H9 (cell line): ENCODE results near the gene FRRS1. TPM values are rescaled to one million over a fixed set of nuclear protein-coding genes. Genes with fewer than 3 reads are reported as not detected.

ENCODE experiments used
- DNase-seq: peaks from one replicate; pipeline ENCODE4 v3.0.0-alpha.2; 2017
- H2AFZ ChIP-seq: one replicate; pipeline ENCODE4 v1.6.1; 2013; ENCODE audit warnings: mild to moderate bottlenecking, low read length, control low read depth, moderate library complexity
- H2AK5ac ChIP-seq: 2 replicates; pipeline ENCODE4 v1.6.1; 2013; ENCODE audit warnings: low read length, control low read depth, mixed read lengths; ENCODE audit not compliant: insufficient read length
- H2BK120ac ChIP-seq: one replicate; pipeline ENCODE4 v1.6.1; 2013; ENCODE audit warnings: low read depth, mild to moderate bottlenecking, low read length, control low read depth, inconsistent platforms; ENCODE audit not compliant: poor library complexity, severe bottlenecking
- H2BK12ac ChIP-seq: 2 replicates; pipeline ENCODE4 v1.6.1; 2013; ENCODE audit warnings: low read length, control low read depth, mixed read lengths, low read depth; ENCODE audit not compliant: insufficient read length
- H2BK15ac ChIP-seq: 2 replicates; pipeline ENCODE4 v1.6.1; 2013; ENCODE audit warnings: low read depth, low read length, control low read depth
- H2BK20ac ChIP-seq: one replicate; pipeline ENCODE4 v1.6.1; 2013; ENCODE audit warnings: low read depth, mild to moderate bottlenecking, low read length, control low read depth, inconsistent platforms; ENCODE audit not compliant: poor library complexity, severe bottlenecking
- H2BK5ac ChIP-seq: 2 replicates; pipeline ENCODE4 v1.6.1; 2013; ENCODE audit warnings: low read length, control low read depth, mixed read lengths; ENCODE audit not compliant: insufficient read length
- H3K14ac ChIP-seq: 2 replicates; pipeline ENCODE4 v1.6.1; 2013; ENCODE audit warnings: low read length, control low read depth; ENCODE audit not compliant: insufficient read depth
- H3K18ac ChIP-seq: 2 replicates; pipeline ENCODE4 v1.6.1; 2013; ENCODE audit warnings: low read depth, mild to moderate bottlenecking, mixed read lengths, low read length, control low read depth; ENCODE audit not compliant: insufficient read length
- H3K23ac ChIP-seq: 2 replicates; pipeline ENCODE4 v1.6.1; 2013; ENCODE audit warnings: low read length, control low read depth, mixed read lengths, low read depth; ENCODE audit not compliant: insufficient read length
- H3K23me2 ChIP-seq: 2 replicates; pipeline ENCODE4 v1.6.1; 2013; ENCODE audit warnings: low read depth, mild to moderate bottlenecking, mixed read lengths, low read length, control low read depth; ENCODE audit not compliant: insufficient read length, poor library complexity, severe bottlenecking
- H3K27ac ChIP-seq: 2 replicates; pipeline ENCODE4 v1.5.1; 2013; ENCODE audit warnings: low read length, control low read depth, mixed read lengths, low read depth; ENCODE audit not compliant: insufficient read length
- H3K27me3 ChIP-seq: 2 replicates; pipeline ENCODE4 v1.6.1; 2013; ENCODE audit warnings: low read length, control low read depth, inconsistent platforms; ENCODE audit not compliant: insufficient read depth
- H3K4ac ChIP-seq: 2 replicates; pipeline ENCODE4 v1.6.1; 2013; ENCODE audit warnings: low read depth, mild to moderate bottlenecking, control low read depth, inconsistent platforms, low read length, moderate library complexity
- H3K4me1 ChIP-seq: 2 replicates; pipeline ENCODE4 v1.6.1; 2013; ENCODE audit warnings: low read length, control low read depth, inconsistent platforms; ENCODE audit not compliant: insufficient read depth
- H3K4me2 ChIP-seq: 2 replicates; pipeline ENCODE4 v1.6.1; 2013; ENCODE audit warnings: low read length, control low read depth, mixed read lengths; ENCODE audit not compliant: insufficient read length, insufficient read depth
- H3K56ac ChIP-seq: 2 replicates; pipeline ENCODE4 v1.6.1; 2013; ENCODE audit warnings: low read depth, mild to moderate bottlenecking, mixed read lengths, low read length, control low read depth; ENCODE audit not compliant: insufficient read length
- H3K79me1 ChIP-seq: 2 replicates; pipeline ENCODE4 v1.6.1; 2013; ENCODE audit warnings: low read depth, mild to moderate bottlenecking, moderate library complexity, low read length, control low read depth, inconsistent platforms; ENCODE audit not compliant: insufficient read depth, poor library complexity, severe bottlenecking
- H3K79me2 ChIP-seq: 2 replicates; pipeline ENCODE4 v1.6.1; 2013; ENCODE audit warnings: low read length, control low read depth, inconsistent platforms; ENCODE audit not compliant: insufficient read depth
- H3K9ac ChIP-seq: 2 replicates; pipeline ENCODE4 v1.6.1; 2013; ENCODE audit warnings: low read length, control low read depth, mixed read lengths; ENCODE audit not compliant: insufficient read length; ENCODE audit errors: extremely low read depth
- H3K9me3 ChIP-seq: one replicate; pipeline ENCODE4 v1.6.1; 2013; ENCODE audit warnings: low read depth, low read length, inconsistent platforms; ENCODE audit not compliant: control insufficient read depth
- H3T11ph ChIP-seq: one replicate; pipeline ENCODE4 v1.6.1; 2013; ENCODE audit warnings: mild to moderate bottlenecking, low read length, control low read depth, inconsistent platforms
- H4K20me1 ChIP-seq: one replicate; pipeline ENCODE4 v1.6.1; 2013; ENCODE audit not compliant: control insufficient read depth, insufficient read length, insufficient read depth
- H4K5ac ChIP-seq: 2 replicates; pipeline ENCODE4 v1.6.1; 2013; ENCODE audit warnings: low read depth, mild to moderate bottlenecking, mixed read lengths, low read length, control low read depth; ENCODE audit not compliant: insufficient read length
- H4K8ac ChIP-seq: replicated peaks from 2 replicates; pipeline ENCODE4 v1.6.1; 2013; ENCODE audit warnings: low read length, control low read depth, mixed read lengths, low read depth; ENCODE audit not compliant: insufficient read length
- H4K91ac ChIP-seq: 2 replicates; pipeline ENCODE4 v1.6.1; 2013; ENCODE audit warnings: low read depth, mild to moderate bottlenecking, moderate library complexity, mixed read lengths, low read length, control low read depth; ENCODE audit not compliant: insufficient read length
- H3K27ac Mint-ChIP-seq, 3 experiments: 2 replicates in 2 of 3; 3 replicates in 1 of 3; pipeline ENCODE4 v1.8.0; 2020 to 2021; ENCODE audit warnings: mixed read lengths in 3 of 3, mild to moderate bottlenecking in 1 of 3, moderate library complexity in 1 of 3
- H3K27me3 Mint-ChIP-seq: 2 replicates; pipeline ENCODE4 v1.8.0; 2021; ENCODE audit warnings: low read depth, mild to moderate bottlenecking, moderate library complexity, mixed read lengths
- H3K36me3 Mint-ChIP-seq, 3 experiments: 2 replicates in 2 of 3; 3 replicates in 1 of 3; pipeline ENCODE4 v1.8.0; 2020 to 2021; ENCODE audit warnings: low read depth in 3 of 3, mixed read lengths in 3 of 3; ENCODE audit not compliant: insufficient read depth in 1 of 3
- H3K4me1 Mint-ChIP-seq, 2 experiments: 2 replicates each; pipeline ENCODE4 v1.8.0; 2020; ENCODE audit warnings: mixed read lengths in 2 of 2
- H3K4me3 Mint-ChIP-seq, 2 experiments: 2 replicates in 1 of 2; 3 replicates in 1 of 2; pipeline ENCODE4 v1.8.0; 2020 to 2021; ENCODE audit warnings: mild to moderate bottlenecking in 2 of 2, mixed read lengths in 2 of 2, moderate library complexity in 1 of 2
- H3K9me3 Mint-ChIP-seq, 2 experiments: 2 replicates in 1 of 2; 3 replicates in 1 of 2; pipeline ENCODE4 v1.8.0; 2020; ENCODE audit warnings: mild to moderate bottlenecking in 2 of 2, mixed read lengths in 2 of 2, moderate library complexity in 1 of 2
- WGBS: extraction: QIAGEN DNeasy Blood & Tissue Kit; methylation state at CpG from one replicate; pipeline ENCODE4 v1.1.7; 2013; ENCODE audit warnings: missing lambda C conversion rate, low lambda C conversion rate, mixed read lengths; ENCODE audit not compliant: insufficient read length; ENCODE audit errors: extremely low coverage; 5-methylcytosine and 5-hydroxymethylcytosine counted together
- total RNA-seq: library from RNA; stranded (reverse); gene quantifications from 2 replicates; pipeline ENCODE4 v1.2.1, GENCODE V29; 2021
- TF ChIP-seq, protein P1 (sequence below): fragments of 200-600 bp; sonication (generic); conservative IDR thresholded peaks from 3 replicates; pipeline ENCODE4 v1.8.0; 2021; ENCODE audit warnings: antibody characterized with exemption, mild to moderate bottlenecking

Gene FRRS1
- total RNA-seq, 1 experiment from 2014 or later, result 5.6 TPM

DNA sequence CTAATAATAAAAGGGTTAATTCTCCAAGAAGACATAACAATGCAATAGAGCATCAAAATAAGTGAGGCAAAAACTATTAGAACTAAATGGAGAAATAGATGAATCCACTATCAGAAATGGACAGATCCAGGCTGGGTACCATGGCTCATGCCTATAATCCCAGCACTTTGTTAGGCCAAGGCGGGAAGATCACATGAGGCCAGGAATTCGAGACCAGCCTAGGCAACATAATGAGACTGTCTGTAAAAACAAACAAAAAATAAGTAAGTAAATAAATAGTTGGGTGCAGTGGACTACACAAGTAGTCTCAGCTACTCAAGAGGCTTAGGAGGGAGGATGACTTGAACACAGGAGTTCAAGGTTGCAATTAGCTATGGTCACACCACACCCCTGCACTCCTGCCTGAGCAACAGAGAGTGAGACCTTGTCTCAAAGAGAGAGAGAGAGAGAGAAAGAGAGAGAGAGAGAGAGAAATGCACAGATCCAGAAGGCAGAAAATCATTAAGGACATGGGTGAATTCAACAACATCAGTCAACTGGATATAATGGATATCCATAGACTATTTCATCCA lies 12.3 kb downstream of the FRRS1 start:
- H3K4me1 Mint-ChIP-seq, result peaks cover 18 to 30% of the 10 kb centered on the region in 2 experiments
- Histone ChIP-seq H3K79me1 (no peaks in the 10 kb centered on the region), H3K27me3 (no peaks in the 10 kb centered on the region), H3K14ac (no peak overlapping the region), H3K9me3 (peaks cover 4% of the 10 kb centered on the region), H2BK12ac (no peak overlapping the region), H2BK120ac (no peak overlapping the region), H4K8ac (no peak overlapping the region), H3K4ac (no peak overlapping the region), H3K79me2 (no peaks in the 10 kb centered on the region), H2BK20ac (no peak overlapping the region), H2BK15ac (no peak overlapping the region), H2BK5ac (no peak overlapping the region), H3K4me1 (peaks cover 3% of the 10 kb centered on the region; the same call in 1 of the 2 replicates), H3K4me2 (no peak overlapping the region), H4K20me1 (no peaks in the 10 kb centered on the region), H2AFZ (no peak overlapping the region), H3K27ac (no peak overlapping the region), H2AK5ac (no peak overlapping the region), H3T11ph (no peak overlapping the region), H3K56ac (no peak overlapping the region), H3K9ac (no peak overlapping the region), H3K23ac (no peak overlapping the region), H3K18ac (no peak overlapping the region), H4K91ac (no peak overlapping the region), H4K5ac (no peak overlapping the region), H3K23me2 (no peaks in the 10 kb centered on the region)
- H3K27me3 Mint-ChIP-seq, result no peaks in the 10 kb centered on the region
- peaks cover 4 to 8% of the 10 kb centered on the region in 2 experiments; a peak in 3 of 5 replicates for H3K9me3 Mint-ChIP-seq
- H3K4me3 Mint-ChIP-seq, result no peak overlapping the region
- H3K27ac Mint-ChIP-seq, result no peak overlapping the region; a peak in 1 of 7 replicates
- peaks cover 0 to 15% (median 3%) of the 10 kb centered on the region in 3 experiments; a peak in 5 of 7 replicates for H3K36me3 Mint-ChIP-seq
- DNase-seq, result no peak
- no CpG with 5 or more reads among the region's 2 CpGs for WGBS
- TF ChIP-seq, protein P1, sequence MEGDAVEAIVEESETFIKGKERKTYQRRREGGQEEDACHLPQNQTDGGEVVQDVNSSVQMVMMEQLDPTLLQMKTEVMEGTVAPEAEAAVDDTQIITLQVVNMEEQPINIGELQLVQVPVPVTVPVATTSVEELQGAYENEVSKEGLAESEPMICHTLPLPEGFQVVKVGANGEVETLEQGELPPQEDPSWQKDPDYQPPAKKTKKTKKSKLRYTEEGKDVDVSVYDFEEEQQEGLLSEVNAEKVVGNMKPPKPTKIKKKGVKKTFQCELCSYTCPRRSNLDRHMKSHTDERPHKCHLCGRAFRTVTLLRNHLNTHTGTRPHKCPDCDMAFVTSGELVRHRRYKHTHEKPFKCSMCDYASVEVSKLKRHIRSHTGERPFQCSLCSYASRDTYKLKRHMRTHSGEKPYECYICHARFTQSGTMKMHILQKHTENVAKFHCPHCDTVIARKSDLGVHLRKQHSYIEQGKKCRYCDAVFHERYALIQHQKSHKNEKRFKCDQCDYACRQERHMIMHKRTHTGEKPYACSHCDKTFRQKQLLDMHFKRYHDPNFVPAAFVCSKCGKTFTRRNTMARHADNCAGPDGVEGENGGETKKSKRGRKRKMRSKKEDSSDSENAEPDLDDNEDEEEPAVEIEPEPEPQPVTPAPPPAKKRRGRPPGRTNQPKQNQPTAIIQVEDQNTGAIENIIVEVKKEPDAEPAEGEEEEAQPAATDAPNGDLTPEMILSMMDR, result no peak
